Coronary artery (tissue), 2 donors: ENCODE results near the gene ARHGDIA.
A peak's percentile ranks its signal among the peaks of the same experiment; 100 is the strongest.

Experiments
- DNase-seq: peaks from one replicate; pipeline ENCODE4 v3.0.0-alpha.2; 2017; ENCODE audit warnings: low spot score
- H3K27ac ChIP-seq, 2 donors: fragments of 200-600 bp; sonication (generic); one replicate each; pipeline ENCODE4 v1.5.1; 2016 to 2019
- H3K4me3 ChIP-seq: fragments of 200-600 bp; sonication (generic); 2 replicates; pipeline ENCODE4 v1.5.1; 2016; ENCODE audit warnings: mild to moderate bottlenecking, moderate library complexity
- TF ChIP-seq, protein P1 (sequence below): fragments of 200-600 bp; sonication (generic); IDR thresholded peaks from one replicate; pipeline ENCODE4 v1.5.1; 2019; ENCODE audit warnings: antibody characterized with exemption

The ARHGDIA gene

GRCh38 chr17:81891303-81891552 lies 20.1 kb upstream of the ARHGDIA start:
- no peak for DNase-seq
- peak overlapping the region; percentile 100 for H3K4me3 ChIP-seq
- TF ChIP-seq, protein P1, sequence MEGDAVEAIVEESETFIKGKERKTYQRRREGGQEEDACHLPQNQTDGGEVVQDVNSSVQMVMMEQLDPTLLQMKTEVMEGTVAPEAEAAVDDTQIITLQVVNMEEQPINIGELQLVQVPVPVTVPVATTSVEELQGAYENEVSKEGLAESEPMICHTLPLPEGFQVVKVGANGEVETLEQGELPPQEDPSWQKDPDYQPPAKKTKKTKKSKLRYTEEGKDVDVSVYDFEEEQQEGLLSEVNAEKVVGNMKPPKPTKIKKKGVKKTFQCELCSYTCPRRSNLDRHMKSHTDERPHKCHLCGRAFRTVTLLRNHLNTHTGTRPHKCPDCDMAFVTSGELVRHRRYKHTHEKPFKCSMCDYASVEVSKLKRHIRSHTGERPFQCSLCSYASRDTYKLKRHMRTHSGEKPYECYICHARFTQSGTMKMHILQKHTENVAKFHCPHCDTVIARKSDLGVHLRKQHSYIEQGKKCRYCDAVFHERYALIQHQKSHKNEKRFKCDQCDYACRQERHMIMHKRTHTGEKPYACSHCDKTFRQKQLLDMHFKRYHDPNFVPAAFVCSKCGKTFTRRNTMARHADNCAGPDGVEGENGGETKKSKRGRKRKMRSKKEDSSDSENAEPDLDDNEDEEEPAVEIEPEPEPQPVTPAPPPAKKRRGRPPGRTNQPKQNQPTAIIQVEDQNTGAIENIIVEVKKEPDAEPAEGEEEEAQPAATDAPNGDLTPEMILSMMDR: no peak
- peak overlapping the region in 1 of 2 donors; percentile 99 for H3K27ac ChIP-seq

DNA sequence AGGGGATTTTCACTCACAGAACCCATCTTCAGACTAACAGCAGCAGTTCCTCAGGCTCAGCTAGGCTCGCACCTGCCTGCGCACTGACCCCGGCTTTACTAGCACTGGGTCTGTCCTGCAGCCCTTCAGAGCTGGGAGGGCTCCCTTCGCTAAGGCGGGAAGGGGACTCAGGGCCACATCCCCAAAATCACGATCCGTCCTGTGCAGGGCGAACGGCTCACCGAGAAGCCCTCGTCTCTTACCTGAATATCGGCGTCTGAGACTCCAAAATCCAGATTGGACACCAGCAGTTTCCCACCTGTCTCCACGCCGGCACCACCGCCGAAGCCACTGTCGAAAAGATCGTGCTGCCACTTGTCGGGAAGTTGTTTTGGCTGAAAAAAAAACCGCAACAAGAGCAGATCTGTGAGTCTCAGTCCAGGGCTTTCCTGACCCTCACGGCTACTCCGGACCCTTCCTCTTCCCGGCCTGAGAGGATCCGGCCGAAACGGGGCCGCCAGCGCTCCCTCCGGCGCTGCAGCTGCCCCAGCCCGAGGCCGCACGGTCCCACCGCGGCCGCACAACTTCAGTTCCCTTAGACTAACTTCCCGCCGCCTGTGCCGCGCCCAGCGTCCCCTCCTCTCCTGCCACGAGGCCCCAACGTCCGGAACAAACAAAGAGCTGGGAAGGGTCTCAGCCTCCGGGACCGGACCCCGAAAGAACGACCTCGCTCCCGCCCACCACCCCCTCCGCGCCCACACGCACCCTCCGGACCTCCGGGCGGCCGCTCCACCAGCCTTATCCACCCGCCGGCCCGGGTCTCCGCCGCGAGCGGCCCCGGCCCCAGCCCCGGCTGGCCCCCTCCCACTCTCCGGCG lies 19.5 kb upstream of the ARHGDIA start:
- H3K4me3 ChIP-seq: peak overlapping the region; percentile 100
- TF ChIP-seq, protein P1: no peak
- no peak for DNase-seq
- peak overlapping the region in 1 of 2 donors; percentile 99 for H3K27ac ChIP-seq

DNA sequence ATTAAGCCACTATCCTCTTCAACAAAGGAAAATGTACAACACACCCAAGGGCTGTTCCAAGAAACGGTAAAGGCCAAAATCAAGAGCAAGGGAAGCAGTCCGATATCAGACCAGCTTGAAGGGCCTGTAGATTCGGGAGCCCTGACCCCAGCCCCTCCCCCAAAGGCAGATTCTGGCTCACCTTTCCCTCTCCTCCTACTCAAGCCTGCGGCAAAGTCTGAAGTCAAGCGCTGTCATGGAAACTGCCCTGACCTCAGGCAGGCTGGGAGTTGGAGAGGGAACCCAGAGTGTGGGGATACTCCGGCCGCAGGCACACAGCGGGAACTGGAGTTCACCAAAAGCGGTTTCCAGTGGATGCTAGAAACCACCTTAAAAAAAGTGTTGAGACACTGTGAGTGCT lies 18.5 kb upstream of the ARHGDIA start:
- TF ChIP-seq, protein P1: no peak
- H3K27ac ChIP-seq: no peak overlapping the region
- H3K4me3 ChIP-seq: no peak overlapping the region

GRCh38 chr17:81888988-81889595 lies 18.0 kb upstream of the ARHGDIA start:
- Histone ChIP-seq H3K27ac (no peak overlapping the region), H3K4me3 (no peak overlapping the region)
- TF ChIP-seq, protein P1: no peak
- DNase-seq: no peak

More for the DNA sequence above, 18.5 kb upstream of the ARHGDIA start:
- no peak for DNase-seq

DNA sequence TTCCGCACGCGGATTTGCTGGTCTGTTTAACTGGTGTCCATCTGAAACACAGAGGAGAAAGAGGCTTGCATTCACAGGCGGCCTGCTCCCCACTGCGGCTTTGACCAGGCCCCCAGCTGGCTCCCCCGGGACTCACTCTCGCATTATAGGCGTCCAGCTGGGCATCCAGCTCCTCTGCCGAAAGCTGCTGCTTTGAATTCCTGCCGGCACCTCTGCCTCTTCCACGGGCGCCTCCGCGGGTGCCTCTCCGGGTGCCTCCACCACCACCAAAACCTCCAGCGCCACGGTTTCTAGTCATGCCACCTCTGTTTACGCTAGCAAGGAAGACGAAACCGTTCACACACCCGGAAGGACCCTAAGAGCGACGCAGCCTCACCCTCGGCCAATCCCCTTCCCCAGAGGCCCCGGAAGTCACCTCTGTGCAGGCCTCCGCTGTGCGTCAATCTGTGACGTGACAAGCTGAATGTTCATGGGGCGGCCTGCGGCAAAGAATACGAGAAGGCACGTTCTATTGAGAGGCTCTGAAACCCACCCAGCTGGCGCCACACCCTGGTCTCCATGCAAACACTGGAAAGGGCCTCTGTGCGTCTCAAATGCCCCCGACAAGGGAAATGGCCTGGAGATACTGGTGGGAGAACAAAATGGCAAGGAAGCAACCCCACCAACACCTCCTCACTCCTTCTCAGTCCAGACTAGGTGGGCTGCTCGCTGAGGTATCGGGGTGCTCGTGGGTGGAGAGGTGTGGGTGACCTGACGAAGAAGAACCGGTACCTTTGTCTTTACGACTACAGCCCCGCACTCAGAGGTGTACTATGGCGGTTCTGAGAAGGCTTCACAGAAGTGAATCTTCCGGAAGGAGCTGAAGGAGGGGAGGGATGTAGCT lies 17.2 kb upstream of the ARHGDIA start:
- no peak for DNase-seq

GRCh38 chr17:81885869-81886548 lies 14.9 kb upstream of the ARHGDIA start:
- Histone ChIP-seq H3K4me3 (no peak overlapping the region), H3K27ac (no peak overlapping the region)
- TF ChIP-seq, protein P1: no peak
- DNase-seq: no peak

More for the DNA sequence above, 17.2 kb upstream of the ARHGDIA start:
- TF ChIP-seq, protein P1: no peak
- Histone ChIP-seq H3K4me3 (no peak overlapping the region), H3K27ac (no peak overlapping the region)
